Gastrocnemius medialis (tissue), 4 donors: ENCODE data around the gene SLC30A4.

Experiments
- CTCF ChIP-seq, 5 experiments: fragments of 450-650 bp in 3 of 5; fragments of 200-600 bp in 2 of 5; sonication (generic) in 2 of 5; IDR thresholded peaks in 4 of 5; conservative IDR thresholded peaks in 1 of 5; 1 replicate in 4 of 5; 2 replicates in 1 of 5; pipeline ENCODE4 v1.5.1; 2016 to 2019; ENCODE audit warnings: antibody characterized with exemption in 5 of 5, mild to moderate bottlenecking in 3 of 5, moderate library complexity in 3 of 5
- POLR2A ChIP-seq, 2 donors: fragments of 450-650 bp; IDR thresholded peaks; one replicate each; pipeline ENCODE4 v1.6.1; 2017; ENCODE audit warnings: antibody characterized with exemption in 2 of 2, mild to moderate bottlenecking in 2 of 2, moderate library complexity in 2 of 2

- TF ChIP-seq CTCF (IDR thresholded peaks at IDR 0.05 in 4 of 5, conservative IDR thresholded peaks at IDR 0.05 in 1 of 5), result no peak
- no peak for TF ChIP-seq POLR2A (IDR thresholded peaks at IDR 0.05)
Observed at GRCh38 chr15:45534821-45535220, 12.3 kb upstream of the SLC30A4 start.
